ENCODE measurements around the gene ZNF775.

ZNF775 gene

DNA sequence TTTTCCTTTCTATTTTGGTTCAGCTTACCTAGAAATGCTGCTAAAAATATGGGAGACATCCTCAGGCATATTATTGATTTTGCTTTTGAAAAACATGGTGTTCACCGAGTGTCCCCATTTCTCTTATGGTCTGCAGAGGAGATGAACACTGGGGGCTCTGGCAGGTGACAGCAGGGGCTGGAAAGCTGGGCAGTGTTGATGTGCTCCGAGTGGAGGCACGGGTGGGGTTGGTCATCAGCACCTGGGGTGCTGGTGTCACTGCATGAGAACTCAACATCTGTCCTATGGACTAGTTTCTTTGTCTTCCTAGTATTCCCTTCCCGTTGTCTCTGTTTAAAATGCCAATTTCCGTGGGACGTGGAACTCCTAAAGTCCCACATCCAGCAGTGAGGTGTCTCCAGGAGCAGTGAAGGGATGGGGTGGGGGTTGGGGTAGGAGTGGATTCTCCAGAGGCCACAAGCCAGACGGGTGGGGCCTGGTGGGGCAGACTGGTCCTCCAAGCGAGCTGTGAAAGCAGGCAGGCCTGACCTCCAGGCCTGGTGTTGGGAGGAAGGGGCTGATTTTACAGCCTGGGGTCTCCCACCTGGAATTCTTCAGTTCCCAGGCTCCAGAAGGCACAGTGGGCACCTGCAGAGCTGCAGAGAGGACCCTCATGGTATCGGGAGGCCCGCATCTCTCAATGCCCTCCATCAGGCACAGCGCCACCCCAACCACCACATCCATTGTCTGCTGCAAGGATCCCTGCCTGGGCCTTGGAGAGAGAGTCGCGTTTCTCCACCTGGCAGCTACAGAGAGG is 24.4 kb downstream of the ZNF775 start:
- H3K4me3 ChIP-seq (ENCODE audit: low read depth, low read length) = no peak overlapping the region
- TF ChIP-seq, protein P1, sequence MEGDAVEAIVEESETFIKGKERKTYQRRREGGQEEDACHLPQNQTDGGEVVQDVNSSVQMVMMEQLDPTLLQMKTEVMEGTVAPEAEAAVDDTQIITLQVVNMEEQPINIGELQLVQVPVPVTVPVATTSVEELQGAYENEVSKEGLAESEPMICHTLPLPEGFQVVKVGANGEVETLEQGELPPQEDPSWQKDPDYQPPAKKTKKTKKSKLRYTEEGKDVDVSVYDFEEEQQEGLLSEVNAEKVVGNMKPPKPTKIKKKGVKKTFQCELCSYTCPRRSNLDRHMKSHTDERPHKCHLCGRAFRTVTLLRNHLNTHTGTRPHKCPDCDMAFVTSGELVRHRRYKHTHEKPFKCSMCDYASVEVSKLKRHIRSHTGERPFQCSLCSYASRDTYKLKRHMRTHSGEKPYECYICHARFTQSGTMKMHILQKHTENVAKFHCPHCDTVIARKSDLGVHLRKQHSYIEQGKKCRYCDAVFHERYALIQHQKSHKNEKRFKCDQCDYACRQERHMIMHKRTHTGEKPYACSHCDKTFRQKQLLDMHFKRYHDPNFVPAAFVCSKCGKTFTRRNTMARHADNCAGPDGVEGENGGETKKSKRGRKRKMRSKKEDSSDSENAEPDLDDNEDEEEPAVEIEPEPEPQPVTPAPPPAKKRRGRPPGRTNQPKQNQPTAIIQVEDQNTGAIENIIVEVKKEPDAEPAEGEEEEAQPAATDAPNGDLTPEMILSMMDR (IDR thresholded peaks at IDR 0.05; ENCODE audit: low read depth, low read length, missing control alignments) = no peak
- DNase-seq (ENCODE audit: low read depth) = no peak
- in situ Hi-C loops (cut with HindIII; ENCODE audit: low sequenced_read_pairs) = no loop called here

DNA sequence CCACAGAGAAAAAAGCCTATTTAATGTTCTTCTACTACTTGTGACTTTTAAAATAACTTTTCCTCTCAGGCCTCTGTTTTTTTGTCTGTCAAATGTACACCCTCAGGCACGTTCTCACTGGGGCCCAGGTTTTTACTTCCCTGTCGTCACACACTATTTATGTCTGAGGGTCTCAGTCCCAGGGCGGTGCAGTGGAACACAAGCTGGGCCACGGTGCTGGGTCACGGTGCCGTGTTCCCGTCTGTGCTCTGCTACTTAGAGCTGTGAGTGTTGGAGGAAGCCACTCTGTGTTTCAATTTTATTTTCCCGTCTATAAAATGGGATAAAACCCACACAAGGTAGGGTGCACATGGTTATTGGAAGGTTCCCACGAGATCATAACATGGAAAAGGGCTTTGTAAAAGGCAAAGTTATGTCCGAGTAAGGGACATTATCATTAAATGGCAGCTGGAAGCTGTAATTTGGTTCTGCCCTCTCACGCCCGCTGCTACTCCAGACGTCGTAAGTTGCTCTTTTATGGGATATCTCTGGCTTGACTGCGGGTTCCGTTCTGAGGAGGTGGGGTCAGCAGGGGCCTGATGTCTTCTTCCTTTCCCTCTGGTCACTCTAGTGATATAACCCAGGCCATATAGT is 25.2 kb downstream of the ZNF775 start:
- no peak for DNase-seq (ENCODE audit: low read depth)
- in situ Hi-C loops (cut with HindIII; ENCODE audit: low sequenced_read_pairs) = no loop called here
- TF ChIP-seq, protein P1 (IDR thresholded peaks at IDR 0.05; ENCODE audit: low read depth, low read length, missing control alignments) = no peak
- H3K4me3 ChIP-seq (ENCODE audit: low read depth, low read length) = peak overlapping the region; percentile 59

DNA sequence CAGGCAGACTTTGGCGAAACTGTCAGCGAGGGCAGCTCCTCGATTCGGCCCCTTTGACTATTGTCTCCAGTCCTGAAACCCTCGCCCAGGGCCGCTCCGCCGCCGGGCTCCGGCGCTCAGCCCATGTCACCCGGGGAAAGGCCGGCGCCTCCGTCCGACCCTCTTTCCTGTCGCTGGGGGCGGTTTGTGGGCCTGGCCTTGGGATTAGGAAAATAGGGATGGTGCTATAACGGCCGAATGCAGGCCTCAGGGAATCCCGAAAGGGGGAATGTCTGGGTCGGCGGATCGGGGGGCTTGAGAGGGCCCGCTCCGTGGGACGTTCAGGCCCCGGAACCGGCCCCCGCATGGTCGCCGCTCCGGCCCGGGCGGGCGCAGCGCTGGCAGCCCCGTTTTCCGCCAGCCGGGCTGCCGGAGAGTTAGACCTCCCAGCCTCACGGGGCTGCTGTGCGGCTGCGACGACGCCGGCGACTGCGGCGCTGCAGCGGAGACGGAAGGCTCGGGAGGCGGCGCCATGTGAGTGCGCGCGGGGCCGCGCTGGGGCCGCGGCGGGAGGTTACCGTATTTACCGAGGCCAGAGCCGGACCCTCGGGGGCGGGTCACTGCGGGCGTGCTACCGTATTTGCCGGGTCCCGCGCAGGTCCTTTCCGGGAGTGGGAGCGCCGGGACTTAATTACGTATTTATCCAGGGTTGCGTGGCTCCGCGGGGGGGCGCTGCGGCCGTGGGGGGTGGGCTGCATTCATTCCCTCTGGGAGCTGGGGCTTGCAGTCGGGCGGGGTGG is 25.9 kb downstream of the ZNF775 start:
- peak overlapping the region; percentile 59 for H3K4me3 ChIP-seq (ENCODE audit: low read depth, low read length)
- DNase-seq (ENCODE audit: low read depth) = peak; percentile 53
- TF ChIP-seq, protein P1 (IDR thresholded peaks at IDR 0.05; ENCODE audit: low read depth, low read length, missing control alignments) = peak; percentile 10
- in situ Hi-C loops (cut with HindIII; ENCODE audit: low sequenced_read_pairs) = no loop called here

DNA sequence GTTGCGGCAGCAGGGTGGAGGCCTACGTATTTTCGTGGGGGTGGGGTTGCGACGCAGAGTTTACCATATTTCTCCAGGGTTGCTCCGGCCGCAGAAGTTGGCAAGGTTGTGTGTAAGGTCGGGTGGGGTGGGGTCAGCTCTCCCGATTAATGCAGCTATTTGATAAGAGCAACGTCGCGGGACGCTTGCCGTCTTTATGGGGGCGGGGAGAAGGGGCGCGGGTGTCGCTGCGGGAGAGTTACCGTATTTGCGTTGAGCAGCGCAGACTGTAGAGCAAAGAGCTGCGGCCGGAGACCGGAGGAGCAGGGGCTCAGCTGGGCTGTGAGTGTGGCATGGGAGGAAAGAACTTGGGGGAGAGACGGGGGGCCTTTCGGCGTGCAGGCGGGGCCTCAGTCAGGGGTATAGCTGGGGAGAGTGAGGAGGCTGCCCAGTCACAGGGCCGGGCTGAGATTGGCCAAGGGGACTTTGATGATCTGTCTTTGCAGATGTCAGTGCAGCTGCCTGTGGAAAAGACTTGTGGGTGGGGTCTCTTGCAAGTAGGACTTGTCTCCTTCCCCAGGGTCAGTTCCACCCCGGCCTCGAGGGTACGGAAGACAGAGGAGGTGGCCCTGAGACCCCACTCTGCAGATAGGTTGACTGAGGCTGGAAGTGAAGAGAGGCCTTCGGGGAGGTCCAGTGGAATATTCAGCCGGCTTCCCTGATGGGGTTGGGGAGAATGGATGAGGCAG is 26.6 kb downstream of the ZNF775 start:
- H3K4me3 ChIP-seq (ENCODE audit: low read depth, low read length) = peak overlapping the region; percentile 59
- DNase-seq (ENCODE audit: low read depth) = no peak
- in situ Hi-C loops (cut with HindIII; ENCODE audit: low sequenced_read_pairs) = no loop called here
- TF ChIP-seq, protein P1 (IDR thresholded peaks at IDR 0.05; ENCODE audit: low read depth, low read length, missing control alignments) = no peak

DNA sequence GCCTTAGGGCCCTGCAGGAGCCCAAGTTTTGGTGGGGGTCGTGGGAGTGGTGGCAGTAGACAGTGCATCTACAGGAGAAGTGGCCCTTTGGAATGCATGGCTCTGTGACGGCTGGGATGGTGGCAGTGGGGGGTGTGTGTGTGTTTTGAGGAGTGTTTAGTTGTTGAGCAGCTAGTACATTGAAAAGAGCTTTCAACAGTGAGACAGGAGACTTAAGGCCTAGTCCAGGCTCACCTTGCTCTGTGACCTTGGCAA is 27.1 kb downstream of the ZNF775 start:
- in situ Hi-C loops (cut with HindIII; ENCODE audit: low sequenced_read_pairs) = no loop called here
- DNase-seq (ENCODE audit: low read depth) = no peak
- H3K4me3 ChIP-seq (ENCODE audit: low read depth, low read length) = peak overlapping the region; percentile 59
- TF ChIP-seq, protein P1 (IDR thresholded peaks at IDR 0.05; ENCODE audit: low read depth, low read length, missing control alignments) = no peak
